Body of pancreas (tissue), 4 donors: Measurements from ENCODE around the gene ZXDC. TPM values are rescaled to one million over a fixed set of nuclear protein-coding genes. Genes with fewer than 3 reads are reported as not detected.

ENCODE experiments used
- ATAC-seq: fragments of 150-250 bp; one replicate; pipeline ENCODE4 v1.9.1; 2016
- DNase-seq, 4 donors: peaks; one replicate each; pipeline ENCODE4 v3.0.0-alpha.2; 2019
- H3K27ac ChIP-seq, 4 donors: fragments of 200-600 bp; sonication (generic); 1 replicate in 3 of 4; 2 replicates in 1 of 4; pipeline versions ENCODE4 v1.5.1 to v1.6.1; 2016 to 2019; ENCODE audit warnings: mild to moderate bottlenecking in 1 of 4, mixed read lengths in 1 of 4, moderate library complexity in 1 of 4
- H3K27me3 ChIP-seq, 2 donors: fragments of 200-600 bp; sonication (generic); one replicate each; pipeline ENCODE4 v1.6.0; 2016; ENCODE audit warnings: mild to moderate bottlenecking in 1 of 2
- H3K36me3 ChIP-seq, 2 donors: fragments of 200-600 bp; sonication (generic); replicated peaks in 1 of 2; 2 replicates each; pipeline ENCODE4 v1.5.1; 2016; ENCODE audit warnings: low read depth in 2 of 2; ENCODE audit not compliant: insufficient read depth in 1 of 2
- H3K4me1 ChIP-seq: fragments of 200-600 bp; sonication (generic); one replicate; pipeline ENCODE4 v1.6.0; 2016
- H3K4me3 ChIP-seq, 2 donors: fragments of 200-600 bp; sonication (generic); 1 replicate in 1 of 2; 2 replicates in 1 of 2; pipeline ENCODE4 v1.5.1; 2016 to 2019
- H3K9me3 ChIP-seq, 3 donors: fragments of 200-600 bp; sonication (generic); 1 replicate in 2 of 3; 2 replicates in 1 of 3; pipeline ENCODE4 v1.5.1; 2016
- CTCF ChIP-seq, 7 experiments: fragments of 450-650 bp in 4 of 7; fragments of 200-600 bp in 3 of 7; sonication (generic) in 3 of 7; IDR thresholded peaks; one replicate each; pipeline ENCODE4 v1.5.1; 2016 to 2019; ENCODE audit warnings: antibody characterized with exemption in 7 of 7
- POLR2A ChIP-seq, 3 donors: fragments of 450-650 bp; IDR thresholded peaks; one replicate each; pipeline ENCODE4 v1.6.1; 2016; ENCODE audit warnings: antibody characterized with exemption in 3 of 3, mild to moderate bottlenecking in 2 of 3
- WGBS, 2 donors: methylation state at CpG; one replicate each; pipeline ENCODE4 v1.1.5; 2017; 5-methylcytosine and 5-hydroxymethylcytosine counted together
- intact Hi-C: fragments of 100-400 bp; cut with DNase I; formaldehyde crosslinking; loops from one replicate; pipeline ENCODE4 v1.15.1; 2023
- total RNA-seq, 2 donors: library from RNA; depleted of rRNA; stranded (reverse); fragments of >200 nt; gene quantifications; one replicate each; pipeline ENCODE4 v1.1.0, GENCODE V29; 2016

Gene ZXDC
- total RNA-seq, 2 donors from 2014 or later: 33.9 to 39.4 TPM

DNA sequence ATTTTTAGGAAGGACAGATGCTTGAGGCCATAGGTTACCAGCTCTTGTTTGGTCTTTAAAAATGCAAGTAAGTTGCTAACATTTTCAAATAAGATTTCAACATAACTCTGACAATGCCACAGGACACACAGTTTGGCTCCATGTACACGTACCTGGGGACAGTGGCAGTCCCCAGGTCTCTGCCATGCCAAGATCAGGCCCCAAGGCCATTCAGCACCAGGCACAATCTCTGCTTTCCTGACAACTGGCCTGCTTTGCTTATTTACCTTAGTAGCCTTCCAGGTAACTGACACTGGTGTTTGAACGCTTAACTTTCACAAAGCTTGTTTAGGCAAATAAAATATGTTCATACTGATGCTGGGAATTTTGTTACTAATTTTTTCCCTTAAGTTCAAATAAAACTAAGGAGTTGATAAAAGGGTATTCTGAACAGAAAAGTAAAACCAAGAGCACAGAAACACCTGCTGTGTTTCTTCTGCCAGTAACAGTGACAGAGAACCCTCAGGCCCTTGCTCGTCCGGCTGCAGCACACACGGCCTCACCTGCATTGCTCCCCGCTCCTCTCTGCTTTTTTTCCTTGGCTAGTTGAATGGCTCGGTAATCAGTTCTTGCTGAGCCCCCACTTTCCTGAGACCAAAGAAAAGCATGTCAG lies 16.5 kb downstream of the ZXDC start:
- ATAC-seq (peak; percentile 87), DNase-seq (peak; percentile 70 to 88 (median 75))
- Histone ChIP-seq H3K27me3 (no peaks in the 10 kb centered on the region), H3K9me3 (no peaks in the 10 kb centered on the region), H3K27ac (peak overlapping the region; percentile 25 to 84 (median 70)), H3K4me3 (no peak overlapping the region), H3K36me3 (peaks cover 15 to 28% of the 10 kb centered on the region in 2 donors), H3K4me1 (peaks cover 56% of the 10 kb centered on the region)
- 35 to 37% methylated on average over 7 of the region's 7 CpGs for WGBS, 2 donors
- intact Hi-C loops: loop anchor here (10.0 kb wide), 1 partner anchor 104 kb away; the partner anchor contains the start of gene KLF15
- TF ChIP-seq POLR2A (IDR thresholded peaks at IDR 0.05) (peak in 2 of 3 donors; percentile 29 to 39), CTCF (IDR thresholded peaks at IDR 0.05) (no peak)

GRCh38 chr3:126456766-126457388 lies 18.8 kb downstream of the ZXDC start:
- Histone ChIP-seq H3K27me3 (no peaks in the 10 kb centered on the region), H3K9me3 (no peaks in the 10 kb centered on the region), H3K36me3 (peaks cover 15 to 28% of the 10 kb centered on the region in 2 donors), H3K4me1 (peaks cover 35% of the 10 kb centered on the region), H3K4me3 (no peak overlapping the region), H3K27ac (no peak overlapping the region)
- DNase-seq (peak in 1 of 4 donors; percentile 4), ATAC-seq (no peak)
- TF ChIP-seq CTCF (IDR thresholded peaks at IDR 0.05) (no peak), POLR2A (IDR thresholded peaks at IDR 0.05) (no peak)
- intact Hi-C loops: loop anchor here (10.0 kb wide), 1 partner anchor 102 kb away; the partner anchor contains the start of gene KLF15
- 85 to 86% methylated on average over 12 of the region's 12 CpGs for WGBS, 2 donors

- peaks cover 28% of the 10 kb centered on the region for H3K4me1 ChIP-seq
- peaks cover 11 to 28% of the 10 kb centered on the region in 2 donors for H3K36me3 ChIP-seq
- H3K9me3 ChIP-seq: no peaks in the 10 kb centered on the region
- no peaks in the 10 kb centered on the region for H3K27me3 ChIP-seq
- H3K4me3 ChIP-seq: no peak overlapping the region
- ATAC-seq (no peak), DNase-seq (peak in 1 of 4 donors; percentile 2)
- WGBS, 2 donors: 61 to 82% methylated on average over 3 to 4 of the region's 4 CpGs
- intact Hi-C loops: loop anchor here (10.0 kb wide), 1 partner anchor 101 kb away; the partner anchor contains the start of gene KLF15
- TF ChIP-seq CTCF (IDR thresholded peaks at IDR 0.05) (no peak), POLR2A (IDR thresholded peaks at IDR 0.05) (no peak)
- no peak overlapping the region for H3K27ac ChIP-seq
These were observed 19.5 kb downstream of the ZXDC start for GRCh38 chr3:126456211-126456610.

- Histone ChIP-seq H3K4me3 (no peak overlapping the region), H3K27ac (no peak overlapping the region), H3K4me1 (peaks cover 28% of the 10 kb centered on the region), H3K36me3 (peaks cover under 1 to 18% of the 10 kb centered on the region in 2 donors), H3K9me3 (no peaks in the 10 kb centered on the region), H3K27me3 (no peaks in the 10 kb centered on the region)
- DNase-seq (no peak), ATAC-seq (no peak)
- 79 to 88% methylated on average over 6 of the region's 6 CpGs for WGBS, 2 donors
- no peak for TF ChIP-seq POLR2A (IDR thresholded peaks at IDR 0.05)
- TF ChIP-seq CTCF (IDR thresholded peaks at IDR 0.05): no peak
- intact Hi-C loops: loop anchor here (10.0 kb wide), 1 partner anchor 100 kb away; the partner anchor contains the start of gene KLF15
These were observed 21.1 kb downstream of the ZXDC start for GRCh38 chr3:126454437-126455198.
